A673 (cell line): ENCODE measurements around the gene TEX2.

Experiments
- CTCF ChIP-seq: fragments of 300-800, 200-600 bp; sonication (generic); conservative IDR thresholded peaks from 2 replicates; pipeline ENCODE4 v1.5.1; 2017; ENCODE audit warnings: low read depth, mild to moderate bottlenecking, antibody characterized with exemption, low read length, moderate library complexity, mixed read lengths
- EZH2 ChIP-seq: fragments of 200-600 bp; sonication (generic); IDR thresholded peaks from 2 replicates; pipeline ENCODE4 v1.6.1; 2017; ENCODE audit warnings: borderline replicate concordance, low read depth, mild to moderate bottlenecking, mixed read lengths, antibody characterized with exemption, low read length; ENCODE audit not compliant: poor library complexity, severe bottlenecking

- TF ChIP-seq CTCF = no peak
- TF ChIP-seq EZH2 = no peak
Observed at GRCh38 chr17:64304551-64304950, 41.5 kb upstream of the TEX2 start.
